ENCODE data around the gene ARMH2. TPM values are rescaled to one million over a fixed set of nuclear protein-coding genes. Genes with fewer than 3 reads are reported as not detected.

The ARMH2 gene
- total RNA-seq = not detected in 2 replicates

DNA sequence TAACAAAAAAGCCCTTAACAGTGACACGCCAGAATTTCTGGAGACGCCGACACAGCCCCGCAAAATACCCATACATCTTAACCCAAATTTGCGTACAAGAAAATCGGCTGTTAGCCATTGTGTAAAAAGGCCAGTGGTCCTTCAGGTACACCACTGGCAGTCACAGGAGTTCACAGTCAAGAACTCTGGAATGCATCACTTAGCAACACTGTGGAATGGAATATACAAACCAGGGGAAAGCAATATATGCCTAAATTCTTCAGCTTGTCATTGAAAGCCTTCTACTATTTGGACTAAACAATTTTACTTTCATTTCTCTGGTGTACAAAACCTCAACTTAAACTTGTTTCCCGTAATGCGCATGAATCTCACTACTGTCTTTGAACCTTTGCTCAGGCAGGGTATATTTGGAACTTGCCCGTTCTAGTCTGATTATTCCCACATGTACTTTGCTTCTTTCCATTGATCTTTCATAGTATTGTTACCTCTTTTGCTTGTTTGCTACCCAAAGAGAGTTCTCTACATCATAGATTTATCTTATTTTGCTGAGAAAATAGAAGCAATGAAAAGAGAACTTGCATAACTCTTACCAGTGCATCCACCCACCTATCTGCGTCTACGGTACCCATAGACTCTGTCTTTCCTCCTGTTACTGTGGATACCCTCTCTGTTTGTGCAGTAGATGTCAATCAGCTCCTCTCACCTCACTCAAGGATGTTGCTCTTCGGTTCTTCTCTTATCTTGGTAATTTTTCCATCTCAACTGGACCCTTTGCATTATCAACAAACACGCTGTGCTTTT, at the start of gene ARMH2:
Gene ARMH2 (minus strand): TSS at position 178 of the 801 bp plus-strand sequence. CDS start 60 bp downstream, at position 118.

DNA sequence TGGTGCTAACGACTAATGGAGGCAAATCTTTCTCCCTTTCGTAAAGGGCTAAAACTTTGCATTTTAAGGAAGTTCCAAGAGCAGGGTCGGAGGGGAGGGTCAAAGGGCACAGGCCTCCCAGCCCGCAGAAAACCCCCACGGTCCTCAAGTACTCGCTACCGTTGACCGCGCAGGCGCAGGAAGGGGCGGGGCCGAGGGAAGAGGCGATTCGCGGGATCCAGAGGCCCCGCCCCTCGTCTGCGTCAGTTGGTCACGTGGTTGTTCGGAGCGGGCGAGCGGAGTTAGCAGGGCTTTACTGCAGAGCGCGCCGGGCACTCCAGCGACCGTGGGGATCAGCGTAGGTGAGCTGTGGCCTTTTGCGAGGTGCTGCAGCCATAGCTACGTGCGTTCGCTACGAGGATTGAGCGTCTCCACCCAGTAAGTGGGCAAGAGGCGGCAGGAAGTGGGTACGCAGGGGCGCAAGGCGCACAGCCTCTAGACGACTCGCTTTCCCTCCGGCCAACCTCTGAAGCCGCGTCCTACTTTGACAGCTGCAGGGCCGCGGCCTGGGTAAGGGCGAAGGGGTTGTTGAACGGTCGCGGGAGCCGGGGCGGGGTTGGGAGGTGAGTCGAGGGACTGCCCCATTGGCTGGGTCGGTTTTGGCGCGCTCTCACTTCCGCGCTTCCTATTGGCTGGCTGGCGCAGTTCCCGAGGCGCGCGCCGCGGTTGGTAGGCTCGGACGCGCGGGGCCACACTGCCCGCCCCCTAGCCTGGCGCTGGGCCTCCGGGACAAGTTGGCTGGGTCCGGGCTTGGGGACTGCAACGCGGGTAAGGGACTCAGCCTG, 23.8 kb downstream of the ARMH2 start, which contains the start of gene GMNN:
Gene GMNN (plus strand): TSS at position 242 of the 824 bp plus-strand sequence. CDS start 2,310 bp downstream, outside the sequence.

Other genes starting within 250 kb of the ARMH2 start
- under 0.01 and 0.17 TPM in 2 replicates for gene KIAA0319, start 152.7 kb downstream of the ARMH2 start, total RNA-seq
- gene TDP2, start 132.0 kb downstream of the ARMH2 start, total RNA-seq = 42.7 and 44.4 TPM in 2 replicates
- 8.1 and 8.4 TPM in 2 replicates for gene ACOT13, start 131.8 kb downstream of the ARMH2 start, total RNA-seq
- 99.4 and 169 TPM in 2 replicates for gene C6orf62, start 79.8 kb downstream of the ARMH2 start, total RNA-seq
- 5.6 and 21.1 TPM in 2 replicates for gene GMNN, start 24.0 kb downstream of the ARMH2 start, total RNA-seq
- 0.15 and 0.83 TPM in 2 replicates for gene RIPOR2, start 137.0 kb upstream of the ARMH2 start, total RNA-seq